Left lung (tissue), 10 donors: ENCODE results near the gene DENND2D. TPM values are rescaled to one million over a fixed set of nuclear protein-coding genes. Genes with fewer than 3 reads are reported as not detected.
A peak's percentile ranks its signal among the peaks of the same experiment; 100 is the strongest.

Experiments used
- ATAC-seq: fragments of 200-7000 bp; cut with Tn5 transposase; one replicate; pipeline ENCODE4 v1.9.1; 2020; ENCODE audit warnings: moderate library complexity
- DNase-seq, 4 donors: peaks; one replicate each; pipeline ENCODE4 v3.0.0-alpha.2; 2013 to 2020
- H3K27ac ChIP-seq, 2 donors: fragments of 200-600 bp; sonication (generic) in 1 of 2; one replicate each; pipeline versions ENCODE4 v1.5.0 to v1.8.0; 2020 to 2021
- H3K27me3 ChIP-seq, 2 donors: fragments of 200-600 bp; sonication (generic) in 1 of 2; one replicate each; pipeline versions ENCODE4 v1.5.0 to v1.8.0; 2020 to 2021
- H3K36me3 ChIP-seq, 2 donors: fragments of 200-600 bp; sonication (generic) in 1 of 2; one replicate each; pipeline versions ENCODE4 v1.5.0 to v1.8.0; 2020 to 2021
- H3K4me1 ChIP-seq, 2 donors: fragments of 200-600 bp; one replicate each; pipeline ENCODE4 v1.8.0; 2021
- H3K4me3 ChIP-seq, 2 donors: fragments of 200-600 bp; sonication (generic) in 1 of 2; one replicate each; pipeline versions ENCODE4 v1.5.0 to v1.8.0; 2020 to 2021; ENCODE audit warnings: mild to moderate bottlenecking in 1 of 2
- H3K9me3 ChIP-seq, 2 donors: fragments of 200-600 bp; sonication (generic) in 1 of 2; one replicate each; pipeline versions ENCODE4 v1.5.0 to v1.8.0; 2020 to 2021
- CTCF ChIP-seq, 2 donors: fragments of 200-600 bp; sonication (generic) in 1 of 2; IDR thresholded peaks; one replicate each; pipeline versions ENCODE4 v1.5.0 to v1.8.0; 2021; ENCODE audit warnings: antibody characterized with exemption in 2 of 2
- intact Hi-C, 2 donors: fragments of 100-400 bp; cut with DNase I; formaldehyde crosslinking; loops; one replicate each; pipeline versions ENCODE4 v1.11.2 to v1.14.2; 2022
- polyA plus RNA-seq, 6 donors: library from polyadenylated mRNA; unstranded; fragments of 120-200 nt; gene quantifications; one replicate each; pipeline ENCODE4 v1.2.1, GENCODE V29; 2013; ENCODE audit not compliant: insufficient read length in 6 of 6
- total RNA-seq, 2 donors: library from RNA; stranded (reverse); fragmentation: NEBNext Ultra II Directional; extraction: Animal tissue kit (Norgen Biotek cat#: 25700); gene quantifications; one replicate each; pipeline ENCODE4 v1.2.1, GENCODE V29; 2021
- donor health status: DM: no; HTN: yes; CAD: no.
- donor health status: DM: no; HTN: no; CAD: no.

The DENND2D gene
- total and polyA plus RNA-seq, 8 donors, result 19.5 to 78.8 (median 25.5) TPM

- intact Hi-C loops, result no loop called here
- no peak for TF ChIP-seq CTCF (IDR thresholded peaks at IDR 0.05)
- H3K9me3 ChIP-seq, result no peaks in the 10 kb centered on the region
- peaks cover 0 to 10% of the 10 kb centered on the region in 2 donors for H3K36me3 ChIP-seq
- peaks cover 5 to 64% of the 10 kb centered on the region in 2 donors for H3K4me1 ChIP-seq
- H3K27me3 ChIP-seq, result no peaks in the 10 kb centered on the region
- no peak overlapping the region for H3K27ac ChIP-seq
- ATAC-seq (no peak), DNase-seq (no peak)
- peak overlapping the region in 1 of 2 donors; percentile 73 for H3K4me3 ChIP-seq
Measured at GRCh38 chr1:111142356-111142975, 58.0 kb downstream of the DENND2D start.

- TF ChIP-seq CTCF (IDR thresholded peaks at IDR 0.05), result no peak
- H3K9me3 ChIP-seq, result no peaks in the 10 kb centered on the region
- H3K4me3 ChIP-seq, result peak overlapping the region in 1 of 2 donors; percentile 73
- no peak for DNase-seq
- no peaks in the 10 kb centered on the region for H3K27me3 ChIP-seq
- H3K4me1 ChIP-seq, result peaks cover 5 to 62% of the 10 kb centered on the region in 2 donors
- H3K36me3 ChIP-seq, result peaks cover 0 to 17% of the 10 kb centered on the region in 2 donors
- intact Hi-C loops, result no loop called here
- peak overlapping the region in 1 of 2 donors; percentile 95 for H3K27ac ChIP-seq
- no peak for ATAC-seq
Measured at GRCh38 chr1:111141245-111142220, 58.9 kb downstream of the DENND2D start.

- Histone ChIP-seq H3K27ac (peak overlapping the region; percentile 95 to 96), H3K36me3 (peaks cover 0 to 26% of the 10 kb centered on the region in 2 donors), H3K9me3 (no peaks in the 10 kb centered on the region), H3K4me3 (peak overlapping the region; percentile 73 to 88), H3K4me1 (peaks cover 5 to 60% of the 10 kb centered on the region in 2 donors), H3K27me3 (no peaks in the 10 kb centered on the region)
- intact Hi-C loops, result no loop called here
- no peak for ATAC-seq
- no peak for DNase-seq
- TF ChIP-seq CTCF (IDR thresholded peaks at IDR 0.05), result no peak
Measured at GRCh38 chr1:111140680-111140967, 59.8 kb downstream of the DENND2D start.

- Histone ChIP-seq H3K27me3 (no peaks in the 10 kb centered on the region), H3K27ac (peak within 1 kb of the TSS; percentile 95 to 96), H3K9me3 (no peaks in the 10 kb centered on the region), H3K4me1 (peaks cover 5 to 61% of the 10 kb centered on the region in 2 donors), H3K36me3 (peaks cover 0 to 30% of the 10 kb centered on the region in 2 donors), H3K4me3 (peak within 1 kb of the TSS; percentile 73 to 88)
- ATAC-seq (peak; percentile 97), DNase-seq (peak; percentile 95 to 98 (median 97))
- intact Hi-C loops, result no loop called here
- TF ChIP-seq CTCF (IDR thresholded peaks at IDR 0.05), result no peak
Measured at GRCh38 chr1:111139956-111140679, 60.3 kb downstream of the DENND2D start, which contains the start of the genes CEPT1 and DRAM2. Gene CEPT1, plus strand, starts transcription at chr1:111140223. Its CDS starts 7,492 bp downstream, at chr1:111147715. Gene DRAM2, minus strand, starts transcription at chr1:111140093. Its CDS starts 8,539 bp downstream, at chr1:111131554.
